ENCODE results near the gene CCT4.
"Not testable (repeated sequence)": the region's sequence is repeated elsewhere in the genome, so short reads cannot be mapped to it uniquely, and the experiment has no call there.

Gene CCT4

DNA sequence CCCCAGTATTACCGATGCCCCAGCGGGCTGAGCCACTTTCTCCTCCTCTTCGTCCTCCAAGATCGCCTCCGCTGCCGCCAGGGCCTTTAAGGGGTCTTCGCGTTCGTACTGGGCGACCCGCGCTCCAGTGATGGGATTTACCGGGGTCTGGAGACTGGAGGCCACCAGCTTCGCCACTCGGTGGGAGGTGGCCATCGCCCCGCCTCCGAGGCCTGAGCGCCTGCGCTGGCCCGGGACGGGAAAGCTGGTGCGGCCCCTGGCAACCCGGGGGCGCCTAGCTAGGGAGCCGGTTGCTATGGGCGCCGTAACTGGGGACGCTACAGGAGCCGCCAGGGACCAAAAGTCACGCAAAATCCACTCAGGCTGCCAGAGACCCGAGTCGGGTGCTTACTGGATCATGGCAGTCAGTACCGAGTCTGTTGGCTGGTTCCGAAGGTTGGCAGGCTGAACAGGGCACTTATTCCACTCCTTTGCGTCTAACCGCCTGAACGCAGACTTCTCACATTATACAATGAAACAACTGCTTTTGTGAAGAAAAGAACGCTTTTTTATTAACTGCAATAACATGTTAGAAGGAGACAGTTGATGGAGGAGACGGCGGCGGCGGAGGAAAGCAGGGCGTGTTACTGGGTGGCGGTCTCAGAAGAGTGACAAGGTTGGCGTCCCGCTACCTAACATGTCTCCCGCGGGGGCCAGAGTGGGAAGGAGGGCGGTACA, 34.5 kb downstream of the CCT4 start, which contains the start of gene FAM161A:
Gene FAM161A (minus strand): TSS at position 214 of the 717 bp plus-strand sequence. CDS start 19 bp downstream, at position 195.
- H3K4me3 ChIP-seq (ENCODE audit: low read depth, low read length) = peak within 1 kb of the TSS; percentile 83
- TF ChIP-seq CTCF (IDR thresholded peaks at IDR 0.05; ENCODE audit: low read depth, low read length) = no peak

DNA sequence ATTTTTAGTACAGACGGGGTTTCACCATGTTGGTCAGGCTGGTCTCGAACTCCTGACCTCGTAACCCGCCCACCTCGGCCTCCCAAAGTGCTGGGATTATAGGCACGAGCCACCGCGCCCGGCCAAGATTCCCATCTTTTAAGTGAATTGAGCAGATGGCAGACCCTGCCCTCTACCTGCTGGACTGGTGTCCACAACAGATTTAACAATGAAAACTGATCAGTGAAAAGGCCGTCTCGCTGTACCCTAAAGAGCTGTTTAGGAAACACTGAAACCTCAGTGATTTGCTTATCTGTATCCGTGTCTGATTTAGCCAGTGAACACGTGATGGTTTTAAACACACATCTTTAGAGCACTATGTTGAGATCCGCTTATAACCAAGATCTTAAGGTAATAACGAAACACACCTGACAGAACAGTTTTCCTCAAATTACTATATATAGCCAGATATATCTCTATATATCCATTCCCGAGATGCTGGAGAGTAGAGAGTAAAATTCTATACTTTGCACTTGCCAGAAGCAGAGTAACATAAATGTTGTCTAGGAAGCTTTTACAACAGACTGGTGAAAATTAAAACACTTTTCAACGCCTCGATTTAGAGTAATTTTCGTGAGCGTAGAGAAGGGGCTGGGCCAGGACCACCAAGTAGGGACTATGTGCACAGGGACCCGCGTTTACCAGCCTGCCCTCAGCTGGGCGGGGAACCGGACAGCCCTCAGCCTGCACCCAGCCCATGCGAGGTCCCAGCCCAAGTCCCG, 35.2 kb downstream of the CCT4 start:
- H3K4me3 ChIP-seq (ENCODE audit: low read depth, low read length) = peak overlapping the region; percentile 83
- no peak for TF ChIP-seq CTCF (IDR thresholded peaks at IDR 0.05; ENCODE audit: low read depth, low read length)

GRCh38 chr2:61851270-61851669, 37.2 kb downstream of the CCT4 start:
- H3K4me3 ChIP-seq (ENCODE audit: low read depth, low read length) = not testable (repeated sequence)

- H3K4me3 ChIP-seq (ENCODE audit: low read depth, low read length) = no peak overlapping the region
- no peak for TF ChIP-seq CTCF (IDR thresholded peaks at IDR 0.05; ENCODE audit: low read depth, low read length)
Observed at GRCh38 chr2:61845320-61845719, 43.1 kb downstream of the CCT4 start.

DNA sequence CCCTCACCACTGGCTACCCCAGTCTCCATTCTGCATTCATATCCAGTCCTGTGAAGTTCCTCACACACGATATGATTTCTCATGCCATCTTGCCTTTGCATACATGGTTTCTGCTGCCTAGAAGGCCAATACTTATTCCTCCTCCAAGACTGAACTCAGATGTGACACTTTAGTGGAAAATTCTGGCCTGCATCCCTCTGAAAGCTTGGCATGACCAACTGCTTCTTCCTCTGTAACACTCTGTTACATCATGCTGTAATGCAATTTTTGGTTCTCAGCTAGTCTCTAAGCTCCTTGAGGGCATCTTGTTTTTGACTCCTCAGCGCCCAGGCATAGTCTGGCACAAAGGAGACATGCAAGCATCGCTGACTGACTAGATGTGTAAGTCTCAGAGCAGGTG, 47.2 kb downstream of the CCT4 start:
- no peak overlapping the region for H3K4me3 ChIP-seq (ENCODE audit: low read depth, low read length)
- TF ChIP-seq CTCF (IDR thresholded peaks at IDR 0.05; ENCODE audit: low read depth, low read length) = no peak

DNA sequence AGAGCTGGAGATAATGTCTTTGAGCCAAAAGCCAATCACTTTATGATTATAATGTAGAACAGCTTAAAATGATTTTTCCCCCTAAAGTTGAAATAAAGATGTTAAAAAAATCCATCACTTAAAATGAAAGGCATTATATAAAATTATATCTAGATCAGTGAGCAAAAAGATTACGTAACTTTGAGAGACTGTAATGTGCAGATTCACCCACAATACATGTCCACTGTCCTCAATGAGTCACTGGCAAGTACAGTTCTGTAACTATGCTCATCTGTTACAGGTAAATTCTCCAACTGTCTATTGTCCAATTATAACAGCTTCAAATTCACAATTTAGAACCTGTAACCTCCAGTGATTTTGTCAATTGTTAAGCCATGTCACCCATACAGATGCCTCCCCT, 53.6 kb downstream of the CCT4 start:
- no peak for TF ChIP-seq CTCF (IDR thresholded peaks at IDR 0.05; ENCODE audit: low read depth, low read length)
- H3K4me3 ChIP-seq (ENCODE audit: low read depth, low read length) = no peak overlapping the region

- no peak overlapping the region for H3K4me3 ChIP-seq (ENCODE audit: low read depth, low read length)
- TF ChIP-seq CTCF (IDR thresholded peaks at IDR 0.05; ENCODE audit: low read depth, low read length) = no peak
Observed at GRCh38 chr2:61833971-61834370, 54.5 kb downstream of the CCT4 start.
